IMR-90 (cell line): ENCODE results near the gene MRPS31. TPM values are rescaled to one million over a fixed set of nuclear protein-coding genes. Genes with fewer than 3 reads are reported as not detected.
A peak's percentile ranks its signal among the peaks of the same experiment; 100 is the strongest.

Source experiments
- ATAC-seq: fragments of 200-7000 bp; cut with Tn5 transposase; 2 replicates; pipeline ENCODE4 v1.9.1; 2020; ENCODE audit warnings: low read depth, mild to moderate bottlenecking, moderate library complexity
- BruUV-seq: library from RNA; stranded (reverse); fragments of 400-500 nt; replicated peaks from 2 replicates; lab custom pipeline; 2021; lab: Mats Ljungman, UMichigan
- CTCF ChIA-PET: fragments of 300-600 bp; formaldehyde crosslinking; extraction: SDS; loops from one replicate; lab custom pipeline; 2021; ENCODE audit warnings: antibody characterized with exemption; lab: Yijun Ruan, JAX
- POLR2A ChIA-PET: fragments of 300-600 bp; sonication (Branson Sonifier 250); formaldehyde crosslinking; loops from one replicate; lab custom pipeline; 2022; ENCODE audit warnings: antibody characterized with exemption; ENCODE audit not compliant: unreplicated experiment; lab: Charles Lee
- DNase-seq: peaks from one replicate; pipeline ENCODE4 v3.0.0; 2013
- H2AFZ ChIP-seq: replicated peaks from 2 replicates; pipeline ENCODE3; 2013; ENCODE audit warnings: low read length, mild to moderate bottlenecking; ENCODE audit not compliant: poor library complexity
- H2AK5ac ChIP-seq: 2 replicates; pipeline ENCODE4 v1.6.1; 2013; ENCODE audit warnings: low read depth, low read length, inconsistent platforms
- H2AK9ac ChIP-seq: replicated peaks from 2 replicates; pipeline ENCODE3; 2013; ENCODE audit warnings: mild to moderate bottlenecking, low read depth, low read length, moderate library complexity; ENCODE audit not compliant: poor library complexity
- H2BK120ac ChIP-seq: 2 replicates; pipeline ENCODE4 v1.6.1; 2013; ENCODE audit warnings: low read depth, low read length, inconsistent platforms
- H2BK15ac ChIP-seq: 3 replicates; pipeline ENCODE4 v1.6.1; 2013; ENCODE audit warnings: low read depth, low read length, inconsistent platforms
- H2BK20ac ChIP-seq: 2 replicates; pipeline ENCODE4 v1.6.1; 2013; ENCODE audit warnings: low read depth, mild to moderate bottlenecking, inconsistent platforms, low read length, moderate library complexity
- H2BK5ac ChIP-seq: 2 replicates; pipeline ENCODE4 v1.6.1; 2013; ENCODE audit warnings: mild to moderate bottlenecking, low read depth, low read length, inconsistent platforms; ENCODE audit not compliant: poor library complexity, severe bottlenecking
- H3K14ac ChIP-seq: replicated peaks from 2 replicates; pipeline ENCODE4 v1.6.1; 2013; ENCODE audit warnings: low read depth, low read length, inconsistent platforms
- H3K18ac ChIP-seq: 2 replicates; pipeline ENCODE4 v1.6.1; 2013; ENCODE audit warnings: low read depth, low read length, control low read depth
- H3K23ac ChIP-seq: 2 replicates; pipeline ENCODE4 v1.6.1; 2013; ENCODE audit warnings: low read depth, low read length, inconsistent platforms
- H3K27ac ChIP-seq: 2 replicates; pipeline ENCODE4 v1.5.1; 2013; ENCODE audit warnings: mild to moderate bottlenecking, control low read depth, low read length; ENCODE audit not compliant: insufficient read depth
- H3K27me3 ChIP-seq: 2 replicates; pipeline ENCODE4 v1.6.1; 2013; ENCODE audit warnings: low read length; ENCODE audit not compliant: control insufficient read depth, insufficient read depth
- H3K36me3 ChIP-seq: 2 replicates; pipeline ENCODE4 v1.6.1; 2013; ENCODE audit warnings: low read length, mixed read lengths; ENCODE audit not compliant: control insufficient read depth, insufficient read depth
- H3K4ac ChIP-seq: 2 replicates; pipeline ENCODE4 v1.6.1; 2013; ENCODE audit warnings: low read depth, low read length, inconsistent platforms
- H3K4me1 ChIP-seq: 2 replicates; pipeline ENCODE4 v1.6.1; 2013; ENCODE audit warnings: low read length, mixed read lengths; ENCODE audit not compliant: control insufficient read depth, insufficient read depth
- H3K4me2 ChIP-seq: 2 replicates; pipeline ENCODE4 v1.6.1; 2013; ENCODE audit warnings: low read depth, mild to moderate bottlenecking, control low read depth, low read length, moderate library complexity
- H3K4me3 ChIP-seq: 2 replicates; pipeline ENCODE4 v1.5.1; 2013; ENCODE audit warnings: low read depth, mild to moderate bottlenecking, control low read depth, low read length, moderate library complexity; ENCODE audit not compliant: insufficient read depth
- H3K56ac ChIP-seq: 2 replicates; pipeline ENCODE4 v1.6.1; 2013; ENCODE audit warnings: low read length, inconsistent platforms; ENCODE audit not compliant: insufficient read depth; ENCODE audit errors: extremely low read depth
- H3K79me1 ChIP-seq, 2 experiments: 2 replicates each; pipeline ENCODE4 v1.6.1; 2013; ENCODE audit warnings: low read length in 2 of 2, inconsistent platforms in 1 of 2, low read depth in 1 of 2
- H3K9ac ChIP-seq: 2 replicates; pipeline ENCODE4 v1.6.1; 2013; ENCODE audit warnings: low read depth, low read length, control low read depth
- H3K9me1 ChIP-seq: 2 replicates; pipeline ENCODE4 v1.6.1; 2013; ENCODE audit warnings: low read length, inconsistent platforms; ENCODE audit not compliant: insufficient read depth
- H3K9me3 ChIP-seq: 2 replicates; pipeline ENCODE4 v1.6.1; 2013; ENCODE audit warnings: low read length; ENCODE audit not compliant: control insufficient read depth, insufficient read depth
- H4K20me1 ChIP-seq: 2 replicates; pipeline ENCODE4 v1.6.1; 2013; ENCODE audit warnings: low read length, inconsistent platforms; ENCODE audit not compliant: insufficient read depth
- H4K5ac ChIP-seq: 2 replicates; pipeline ENCODE4 v1.6.1; 2013; ENCODE audit warnings: mild to moderate bottlenecking, low read depth, low read length, control low read depth
- H4K8ac ChIP-seq, 2 experiments: 2 replicates each; pipeline ENCODE4 v1.6.1; 2013; ENCODE audit warnings: low read depth in 2 of 2, low read length in 2 of 2, control low read depth in 1 of 2, inconsistent platforms in 1 of 2
- H4K91ac ChIP-seq: 2 replicates; pipeline ENCODE4 v1.6.1; 2013; ENCODE audit warnings: low read depth, low read length, inconsistent platforms; ENCODE audit not compliant: insufficient read depth
- BHLHE40 ChIP-seq: fragments of 150-350 bp; IDR thresholded peaks from 2 replicates; pipeline ENCODE4 v1.6.1; 2016; ENCODE audit warnings: mild to moderate bottlenecking, low read depth, low read length
- CTCF ChIP-seq: conservative IDR thresholded peaks from 2 replicates; pipeline ENCODE4 v1.5.1; 2012; ENCODE audit warnings: mild to moderate bottlenecking, low read depth, low read length, improper control_type of control experiment
- POLR2A ChIP-seq: IDR thresholded peaks from 2 replicates; pipeline ENCODE4 v1.6.1; 2012; ENCODE audit warnings: mild to moderate bottlenecking, low read depth, low read length
- RCOR1 ChIP-seq: IDR thresholded peaks from 2 replicates; pipeline ENCODE4 v1.6.1; 2012; ENCODE audit warnings: mild to moderate bottlenecking, low read length, improper control_type of control experiment; ENCODE audit not compliant: insufficient replicate concordance
- USF2 ChIP-seq: fragments of 150-350 bp; IDR thresholded peaks from 2 replicates; pipeline ENCODE4 v1.6.1; 2017; ENCODE audit warnings: mild to moderate bottlenecking, antibody characterized with exemption, low read length, low read depth
- WGBS, 2 experiments: methylation state at CpG; one replicate each; pipeline versions ENCODE4 v1.1.5 to v1.1.7; 2013; ENCODE audit warnings: missing lambda C conversion rate in 2 of 2; ENCODE audit not compliant: insufficient read length in 1 of 2; ENCODE audit errors: extremely low coverage in 2 of 2; 5-methylcytosine and 5-hydroxymethylcytosine counted together
- dilution Hi-C: fragments of 300-500 bp; cut with HindIII; formaldehyde crosslinking; loops from one replicate; pipeline ENCODE4 v1.14.3; 2018; ENCODE audit warnings: low sequenced_read_pairs; ENCODE audit not compliant: unreplicated experiment
- in situ Hi-C: fragments of 300-500 bp; cut with MboI; formaldehyde crosslinking; loops from 3 replicates; pipeline ENCODE4 v1.14.3; 2019; ENCODE audit warnings: low sequenced_read_pairs, inconsistent platforms, mixed read lengths
- intact Hi-C: fragments of 100-400 bp; cut with micrococcal nuclease; formaldehyde crosslinking; loops from 2 replicates; pipeline ENCODE4 v1.10.0; 2022
- polyA plus RNA-seq, 3 experiments: library from polyadenylated mRNA; depleted of rRNA; stranded (reverse); fragments of >200 nt; gene quantifications; 2 replicates each; pipeline ENCODE4 v1.2.3, GENCODE V29; 2012; ENCODE audit warnings: low replicate concordance in 1 of 3
- total RNA-seq: library from RNA; depleted of rRNA; stranded (reverse); fragments of >200 nt; gene quantifications from 2 replicates; pipeline ENCODE4 v1.2.3, GENCODE V29; 2012

Gene MRPS31
- total and polyA plus RNA-seq, 2 of the 4 experiments (the other 2 are of a cell fraction) = 9.3 to 14.8 TPM

GRCh38 chr13:40780822-40781401 is 9.9 kb upstream of the MRPS31 start:
- in situ Hi-C loops (loop anchor here (10.0 kb wide), 1 partner anchor 274 kb away; no protein-coding TSS in a partner anchor), dilution Hi-C loops (no loop called here), intact Hi-C loops (loop anchor here (10.0 kb wide), 1 partner anchor 444 kb away; no protein-coding TSS in a partner anchor)
- Histone ChIP-seq H3K27me3 (no peaks in the 10 kb centered on the region), H2BK20ac (no peak overlapping the region), H4K20me1 (no peaks in the 10 kb centered on the region), H2BK15ac (no peak overlapping the region), H3K56ac (no peak overlapping the region), H3K9me1 (peaks cover 16% of the 10 kb centered on the region), H3K79me1 (no peaks in the 10 kb centered on the region), H3K4me3 (no peak overlapping the region), H3K27ac (no peak overlapping the region), H4K91ac (no peak overlapping the region), H3K14ac (no peak overlapping the region), H3K18ac (no peak overlapping the region), H3K4me2 (no peak overlapping the region), H4K5ac (no peak overlapping the region), H3K4me1 (peaks cover 5% of the 10 kb centered on the region), H4K8ac (no peak overlapping the region), H2BK120ac (no peak overlapping the region), H2AFZ (no peak overlapping the region), H3K9me3 (no peaks in the 10 kb centered on the region), H2BK5ac (no peak overlapping the region), H3K23ac (no peak overlapping the region), H3K4ac (no peak overlapping the region; the same call in 1 of the 2 replicates), H3K9ac (no peak overlapping the region), H3K36me3 (no peaks in the 10 kb centered on the region), H2AK5ac (no peak overlapping the region), H2AK9ac (no peak overlapping the region)
- BruUV-seq = no TSS peak
- CTCF ChIA-PET = interaction anchor here (1.1 kb wide), 1 partner anchor 34 kb away, joined by 3 read pairs; no protein-coding TSS in a partner anchor
- ATAC-seq (peak; percentile 33; the same call in 1 of the 2 replicates), DNase-seq (peak; percentile 20)
- 56% methylated on average over 6 of the region's 14 CpGs; no CpG with 5 or more reads in 1 of the 2 experiments for WGBS, 2 experiments
- no peak for TF ChIP-seq USF2
- TF ChIP-seq CTCF = peak; percentile 12; the same call in 1 of the 2 replicates
- TF ChIP-seq BHLHE40 = no peak
- TF ChIP-seq RCOR1 = no peak
- TF ChIP-seq POLR2A = no peak
- POLR2A ChIA-PET = interaction anchor here (0.7 kb wide), 1 partner anchor 8 kb away, joined by 3 read pairs; the partner anchor contains the start of gene SLC25A15
